ENCODE measurements around the gene C21orf58.

Gene C21orf58

GRCh38 chr21:46352913-46353312, 29.2 kb upstream of the C21orf58 start:
- H3K36me3 ChIP-seq (ENCODE audit: insufficient read depth, low read length): peaks cover 100% of the 10 kb centered on the region
- H3K4me3 ChIP-seq (ENCODE audit: low read depth in 1 of 2, low read length in 2 of 2): no peak overlapping the region
- TF ChIP-seq CTCF (IDR thresholded peaks at IDR 0.05; ENCODE audit: borderline replicate concordance, extremely low read depth, low read length, poor library complexity, severe bottlenecking) (no peak), EZH2 (IDR thresholded peaks at IDR 0.05; ENCODE audit: borderline replicate concordance, low read depth, low read length, severe bottlenecking) (no peak)
- no peaks in the 10 kb centered on the region for H3K27me3 ChIP-seq (ENCODE audit: insufficient read depth, low read length, poor library complexity)
- no peak overlapping the region for H3K9ac ChIP-seq (ENCODE audit: low read depth, low read length)
- no peaks in the 10 kb centered on the region for H3K4me1 ChIP-seq (ENCODE audit: insufficient read depth, low read length)
- peaks cover 4% of the 10 kb centered on the region; the same call in 1 of the 2 replicates for H3K79me2 ChIP-seq (ENCODE audit: insufficient read depth, low read length)
- no peak for ATAC-seq (ENCODE audit: insufficient read depth, low read depth)
- no peak overlapping the region for H3K27ac ChIP-seq (ENCODE audit: low read length)
- no peak for DNase-seq
- no peak overlapping the region for H3K4me2 ChIP-seq (ENCODE audit: insufficient read depth, low read length)
- H2AFZ ChIP-seq (ENCODE audit: low read depth, low read length): no peak overlapping the region
- peaks cover 31% of the 10 kb centered on the region for H4K20me1 ChIP-seq (ENCODE audit: insufficient read depth, low read length)
- H3K9me3 ChIP-seq (ENCODE audit: insufficient read depth, low read length, severe bottlenecking): no peaks in the 10 kb centered on the region

GRCh38 chr21:46352164-46352515, 28.5 kb upstream of the C21orf58 start:
- TF ChIP-seq EZH2 (IDR thresholded peaks at IDR 0.05; ENCODE audit: borderline replicate concordance, low read depth, low read length, severe bottlenecking): no peak
- TF ChIP-seq CTCF (IDR thresholded peaks at IDR 0.05; ENCODE audit: borderline replicate concordance, extremely low read depth, low read length, poor library complexity, severe bottlenecking): no peak
- Histone ChIP-seq H3K79me2 (ENCODE audit: insufficient read depth, low read length) (peaks cover 4% of the 10 kb centered on the region; the same call in 1 of the 2 replicates), H3K9ac (ENCODE audit: low read depth, low read length) (no peak overlapping the region), H3K27ac (ENCODE audit: low read length) (no peak overlapping the region), H2AFZ (ENCODE audit: low read depth, low read length) (no peak overlapping the region), H3K4me1 (ENCODE audit: insufficient read depth, low read length) (no peaks in the 10 kb centered on the region), H3K4me3 (ENCODE audit: low read depth in 1 of 2, low read length in 2 of 2) (no peak overlapping the region), H4K20me1 (ENCODE audit: insufficient read depth, low read length) (peaks cover 39% of the 10 kb centered on the region), H3K4me2 (ENCODE audit: insufficient read depth, low read length) (no peak overlapping the region), H3K9me3 (ENCODE audit: insufficient read depth, low read length, severe bottlenecking) (no peaks in the 10 kb centered on the region), H3K36me3 (ENCODE audit: insufficient read depth, low read length) (peaks cover 100% of the 10 kb centered on the region), H3K27me3 (ENCODE audit: insufficient read depth, low read length, poor library complexity) (no peaks in the 10 kb centered on the region)
- ATAC-seq (ENCODE audit: insufficient read depth, low read depth) (no peak), DNase-seq (no peak)

GRCh38 chr21:46351476-46352163, 27.9 kb upstream of the C21orf58 start:
- no peak overlapping the region for H2AFZ ChIP-seq (ENCODE audit: low read depth, low read length)
- no peak for ATAC-seq (ENCODE audit: insufficient read depth, low read depth)
- H3K79me2 ChIP-seq (ENCODE audit: insufficient read depth, low read length): peaks cover 6% of the 10 kb centered on the region; the same call in 1 of the 2 replicates
- no peaks in the 10 kb centered on the region for H3K9me3 ChIP-seq (ENCODE audit: insufficient read depth, low read length, severe bottlenecking)
- H3K36me3 ChIP-seq (ENCODE audit: insufficient read depth, low read length): peaks cover 100% of the 10 kb centered on the region
- H3K4me2 ChIP-seq (ENCODE audit: insufficient read depth, low read length): no peak overlapping the region
- no peaks in the 10 kb centered on the region for H3K27me3 ChIP-seq (ENCODE audit: insufficient read depth, low read length, poor library complexity)
- H3K4me1 ChIP-seq (ENCODE audit: insufficient read depth, low read length): no peaks in the 10 kb centered on the region
- DNase-seq: no peak
- TF ChIP-seq CTCF (IDR thresholded peaks at IDR 0.05; ENCODE audit: borderline replicate concordance, extremely low read depth, low read length, poor library complexity, severe bottlenecking) (no peak), EZH2 (IDR thresholded peaks at IDR 0.05; ENCODE audit: borderline replicate concordance, low read depth, low read length, severe bottlenecking) (no peak)
- no peak overlapping the region for H3K4me3 ChIP-seq (ENCODE audit: low read depth in 1 of 2, low read length in 2 of 2)
- no peak overlapping the region for H3K27ac ChIP-seq (ENCODE audit: low read length)
- no peak overlapping the region for H3K9ac ChIP-seq (ENCODE audit: low read depth, low read length)
- peaks cover 44% of the 10 kb centered on the region for H4K20me1 ChIP-seq (ENCODE audit: insufficient read depth, low read length)
